CD4-positive, alpha-beta T cell treated with Interleukin-1 beta for 1 hour (primary cell): Measurements from ENCODE around the gene CPNE4.
"Not testable (repeated sequence)": the region's sequence is repeated elsewhere in the genome, so short reads cannot be mapped to it uniquely, and the experiment has no call there.

Source experiments
- DNase-seq, 2 donors: peaks; one replicate each; pipeline ENCODE4 v3.0.0-alpha.2; 2020 to 2022

Gene CPNE4

GRCh38 chr3:132016061-132017041 is 18.5 kb downstream of the CPNE4 start:
- no peak for DNase-seq

GRCh38 chr3:132014105-132014504 is 20.7 kb downstream of the CPNE4 start:
- DNase-seq: no peak

GRCh38 chr3:132009241-132009640 is 25.6 kb downstream of the CPNE4 start:
- DNase-seq: no peak

- DNase-seq: no peak
These were observed 26.0 kb downstream of the CPNE4 start for GRCh38 chr3:132008837-132009236.

- no peak for DNase-seq
These were observed 27.2 kb downstream of the CPNE4 start for GRCh38 chr3:132007617-132008016.

GRCh38 chr3:132006605-132007204 is 28.1 kb downstream of the CPNE4 start:
- peak in 1 of 2 donors; percentile 2 for DNase-seq

- no peak for DNase-seq
These were observed 30.2 kb downstream of the CPNE4 start for GRCh38 chr3:132004571-132004970.

- DNase-seq: no peak
These were observed 31.1 kb downstream of the CPNE4 start for GRCh38 chr3:132003685-132004084.

- no peak for DNase-seq
These were observed 32.8 kb downstream of the CPNE4 start for GRCh38 chr3:132001999-132002398.

GRCh38 chr3:132001036-132001435 is 33.8 kb downstream of the CPNE4 start:
- no peak for DNase-seq

GRCh38 chr3:131998027-131998426 is 36.8 kb downstream of the CPNE4 start:
- no peak for DNase-seq

- DNase-seq: no peak
These were observed 38.9 kb downstream of the CPNE4 start for GRCh38 chr3:131995891-131996290.

GRCh38 chr3:131989318-131989717 is 45.5 kb downstream of the CPNE4 start:
- no peak for DNase-seq

GRCh38 chr3:131988209-131988608 is 46.6 kb downstream of the CPNE4 start:
- DNase-seq: no peak

- DNase-seq: no peak
These were observed 51.1 kb downstream of the CPNE4 start for GRCh38 chr3:131983689-131984088.

- no peak for DNase-seq
These were observed 53.5 kb downstream of the CPNE4 start for GRCh38 chr3:131981323-131981722.

GRCh38 chr3:131976448-131976847 is 58.4 kb downstream of the CPNE4 start:
- DNase-seq: no peak

- no peak for DNase-seq
These were observed 59.8 kb downstream of the CPNE4 start for GRCh38 chr3:131975047-131975446.

GRCh38 chr3:131973731-131974130 is 61.1 kb downstream of the CPNE4 start:
- DNase-seq: no peak

- DNase-seq: no peak
These were observed 62.3 kb downstream of the CPNE4 start for GRCh38 chr3:131972550-131972949.

- no peak for DNase-seq
These were observed 62.7 kb downstream of the CPNE4 start for GRCh38 chr3:131972091-131972490.

- not testable (repeated sequence) for DNase-seq
These were observed 71.4 kb downstream of the CPNE4 start for GRCh38 chr3:131963442-131963841.

GRCh38 chr3:131962982-131963381 is 71.8 kb downstream of the CPNE4 start:
- no peak for DNase-seq

- DNase-seq: no peak
These were observed 74.5 kb downstream of the CPNE4 start for GRCh38 chr3:131960324-131960723.
